DMS53 (cell line): ENCODE results near the gene MYRF.

ENCODE experiments used
- DNase-seq: peaks from one replicate; lab custom pipeline; 2025; lab: John Stamatoyannopoulos, UW

Gene MYRF

GRCh38 chr11:61760946-61761345 is 8.5 kb downstream of the MYRF start:
- no peak for DNase-seq

DNA sequence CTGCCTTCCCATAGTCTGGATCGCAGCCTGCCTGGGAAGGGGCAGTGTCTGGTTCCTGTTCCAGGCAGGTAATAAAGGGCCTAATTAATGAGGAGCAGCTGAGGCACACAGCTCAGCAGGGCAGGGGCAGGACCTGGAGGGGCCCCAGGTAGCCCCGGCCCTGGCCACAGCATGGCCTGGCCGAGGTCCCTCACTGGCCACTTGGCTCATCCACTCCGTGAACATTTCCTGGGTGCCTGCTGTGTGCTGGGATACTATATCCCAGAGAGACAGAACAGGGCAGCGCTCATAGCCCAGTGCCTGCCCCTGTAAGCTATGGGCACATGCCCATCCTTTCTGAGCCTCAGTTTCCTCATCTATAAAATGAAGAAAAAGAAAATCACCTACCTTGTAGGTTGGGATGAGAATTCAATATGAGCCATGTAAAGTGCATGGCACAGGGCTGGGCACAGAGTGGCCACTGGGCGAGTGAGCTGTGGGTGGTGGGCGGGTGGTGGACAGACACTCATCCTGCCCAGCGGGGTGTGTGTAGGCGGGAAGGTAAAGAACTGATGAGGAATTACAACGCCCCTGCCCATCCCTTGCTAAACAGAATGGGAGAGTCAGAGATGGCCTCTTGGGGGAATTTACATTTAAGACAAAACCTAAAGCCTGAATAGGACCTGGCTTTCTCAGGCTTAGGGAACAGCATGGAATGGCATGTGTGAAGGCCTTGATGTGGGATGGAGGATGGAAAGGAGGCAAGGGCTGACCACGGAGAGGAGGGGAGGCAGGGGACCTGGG is 9.2 kb downstream of the MYRF start:
- no peak for DNase-seq

GRCh38 chr11:61762223-61762615 is 9.8 kb downstream of the MYRF start:
- no peak for DNase-seq

DNA sequence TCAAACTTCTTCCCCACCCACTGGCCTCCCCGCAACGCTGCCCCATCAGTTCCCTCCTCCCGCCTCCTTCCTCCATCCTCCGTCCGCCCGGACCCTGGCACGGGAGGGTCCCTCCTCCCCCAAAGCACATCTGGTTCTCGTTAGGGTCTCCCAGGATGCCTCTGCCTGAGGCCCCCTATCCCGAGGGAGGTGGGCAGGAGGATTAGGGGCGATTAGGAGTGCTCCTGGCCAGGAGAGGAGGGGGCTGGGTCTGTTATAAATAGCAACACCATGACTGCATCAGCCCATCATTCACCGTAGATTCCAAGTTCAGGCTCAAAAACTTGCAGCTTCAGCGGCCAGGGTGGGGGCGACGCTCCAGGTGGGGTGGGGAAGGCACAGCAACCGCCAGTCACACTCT is 10.4 kb downstream of the MYRF start:
- DNase-seq = no peak

- DNase-seq = no peak
Measured at GRCh38 chr11:61763930-61764605, 11.6 kb downstream of the MYRF start.

DNA sequence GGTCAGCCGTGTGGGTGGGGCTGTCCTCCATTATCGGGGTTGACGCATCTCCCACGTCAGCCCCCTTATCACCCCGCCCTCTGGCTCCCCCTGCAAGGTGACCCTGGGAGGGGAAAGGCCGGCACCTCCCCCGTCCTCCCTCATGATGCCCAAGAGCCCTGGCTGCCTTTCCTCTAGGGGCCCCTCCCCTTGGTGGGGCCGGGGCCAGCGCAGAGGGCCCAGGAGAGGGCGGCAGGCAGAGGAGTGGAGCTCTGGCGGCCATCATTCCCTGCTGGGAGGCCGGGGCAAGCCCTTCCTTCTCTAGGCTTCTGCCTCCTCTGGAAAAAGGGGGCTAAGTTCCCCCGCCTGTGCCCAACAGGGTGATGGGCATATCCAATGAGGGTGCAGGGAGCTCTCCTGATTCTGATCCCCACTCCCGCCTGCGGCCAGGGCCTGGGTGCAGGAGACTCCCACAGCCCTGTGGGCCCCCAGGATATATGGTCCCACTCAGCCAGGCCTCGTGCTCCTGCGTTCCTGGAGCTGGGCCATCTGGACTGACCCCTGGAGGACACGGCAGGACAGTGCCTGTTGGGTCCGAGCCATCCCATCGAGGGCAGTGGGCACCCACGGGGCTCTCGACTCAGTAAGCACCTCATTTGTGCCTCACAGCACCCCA is 12.3 kb downstream of the MYRF start:
- DNase-seq = no peak

DNA sequence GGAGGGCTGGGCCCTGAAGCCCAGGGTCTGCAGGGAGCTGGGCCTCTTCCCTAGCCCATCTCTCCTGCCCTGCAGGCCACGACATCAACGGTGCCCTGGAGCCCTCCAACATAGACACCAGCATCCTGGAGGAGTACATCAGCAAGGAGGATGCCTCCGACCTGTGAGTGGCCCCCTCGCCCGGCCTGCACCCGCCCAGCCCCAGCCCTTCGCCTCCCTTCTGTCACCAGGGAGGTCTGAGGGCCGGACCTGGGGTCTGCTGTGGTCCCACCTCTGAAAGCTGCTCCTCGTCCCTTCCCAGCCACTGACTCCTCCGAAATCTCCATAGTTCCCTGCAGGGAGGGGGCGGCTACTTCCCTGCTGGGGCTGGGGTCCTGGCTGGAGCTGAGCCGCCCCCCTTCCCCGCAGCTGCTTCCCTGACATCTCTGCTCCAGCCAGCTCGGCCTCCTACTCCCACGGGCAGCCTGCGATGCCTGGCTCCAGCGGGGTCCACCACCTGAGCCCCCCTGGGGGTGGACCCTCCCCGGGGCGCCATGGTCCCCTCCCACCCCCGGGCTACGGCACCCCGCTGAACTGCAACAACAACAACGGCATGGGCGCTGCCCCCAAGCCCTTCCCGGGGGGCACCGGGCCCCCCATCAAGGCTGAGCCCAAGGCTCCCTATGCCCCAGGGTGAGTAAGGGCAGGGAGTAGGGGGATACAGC is 13.3 kb downstream of the MYRF start:
- no peak for DNase-seq

DNA sequence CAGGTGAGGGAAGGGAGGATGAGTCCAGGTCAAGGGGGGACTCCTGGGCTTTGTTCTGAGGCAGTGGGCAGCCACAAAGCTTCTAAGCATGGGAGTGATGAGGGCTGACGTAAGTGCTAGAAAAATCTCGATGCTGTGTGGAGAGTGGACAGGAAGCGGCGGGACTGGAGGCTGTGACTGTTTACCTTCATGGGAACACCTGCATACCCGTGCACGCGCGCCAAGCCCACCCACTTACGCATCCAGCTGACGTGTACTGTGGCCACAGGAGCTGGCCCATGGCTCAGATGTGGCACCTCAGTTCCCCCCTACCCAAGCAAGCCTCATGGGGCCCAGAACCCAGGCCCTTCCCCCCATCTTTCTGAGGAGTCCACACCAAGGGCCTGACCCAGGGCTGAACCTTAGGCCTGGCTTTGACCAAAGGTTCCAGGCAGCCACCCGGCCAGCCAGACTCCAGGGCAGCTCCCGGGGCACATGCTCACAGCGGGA is 14.0 kb downstream of the MYRF start:
- DNase-seq = peak; percentile 61

GRCh38 chr11:61768376-61769076 is 16.1 kb downstream of the MYRF start:
- no peak for DNase-seq

GRCh38 chr11:61769169-61769920 is 16.9 kb downstream of the MYRF start:
- DNase-seq = no peak

DNA sequence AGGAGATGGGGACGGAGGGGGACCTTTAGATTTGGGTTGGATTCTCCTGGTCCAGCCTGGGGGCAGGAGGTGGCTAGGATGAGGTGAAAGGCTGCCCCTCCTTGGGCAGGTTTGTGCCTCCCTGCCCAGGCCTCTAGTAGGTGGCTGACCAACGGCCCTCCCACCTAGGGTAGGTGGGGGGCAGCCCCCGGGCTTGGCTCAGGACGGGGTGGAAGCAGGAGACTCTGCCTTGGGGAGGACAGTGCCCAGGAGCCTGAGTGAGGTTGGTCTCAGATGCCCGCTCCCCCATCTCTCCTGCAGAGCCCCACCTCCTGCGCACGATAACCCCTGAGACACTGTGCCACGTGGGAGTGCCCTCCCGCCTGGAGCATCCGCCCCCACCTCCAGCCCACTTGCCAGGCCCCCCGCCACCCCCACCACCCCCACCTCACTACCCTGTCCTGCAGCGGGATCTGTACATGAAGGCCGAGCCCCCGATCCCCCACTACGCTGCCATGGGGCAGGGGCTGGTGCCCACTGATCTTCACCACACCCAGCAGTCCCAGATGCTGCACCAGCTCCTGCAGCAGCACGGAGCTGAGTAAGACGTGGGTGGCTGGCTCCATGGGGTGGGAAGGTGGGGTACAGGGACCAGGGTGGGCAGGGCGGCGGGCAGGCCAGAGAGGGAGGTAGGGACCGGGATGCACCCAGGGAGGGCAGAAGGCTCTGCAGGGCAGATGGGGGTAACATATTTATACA is 17.7 kb downstream of the MYRF start:
- no peak for DNase-seq

DNA sequence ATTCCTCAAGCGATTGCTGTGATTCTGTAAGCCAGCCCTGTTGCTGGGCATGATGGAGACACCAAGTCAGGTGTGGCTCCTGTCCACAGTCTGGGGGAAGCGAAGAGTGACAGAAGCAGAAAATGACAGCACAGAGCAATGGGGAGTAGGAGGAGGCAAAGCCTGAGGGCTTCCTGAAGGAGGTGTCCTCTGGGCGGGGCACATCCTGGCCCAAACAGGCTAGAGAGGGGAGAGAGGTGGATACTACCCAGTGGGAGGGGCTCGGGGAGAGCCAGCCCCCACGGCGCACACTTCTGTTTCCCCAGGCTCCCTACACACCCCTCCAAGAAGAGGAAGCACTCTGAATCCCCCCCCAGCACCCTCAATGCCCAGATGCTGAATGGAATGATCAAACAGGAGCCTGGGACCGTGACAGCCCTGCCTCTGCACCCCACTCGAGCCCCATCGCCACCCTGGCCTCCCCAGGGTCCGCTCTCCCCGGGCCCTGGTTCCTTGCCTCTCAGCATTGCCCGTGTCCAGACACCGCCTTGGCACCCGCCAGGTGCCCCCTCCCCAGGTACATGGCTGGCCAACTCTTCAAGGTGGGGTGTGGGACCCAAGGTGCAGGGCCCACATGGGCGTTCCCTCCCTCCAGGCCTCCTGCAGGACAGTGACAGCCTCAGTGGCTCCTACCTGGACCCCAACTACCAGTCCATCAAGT is 18.9 kb downstream of the MYRF start:
- no peak for DNase-seq

DNA sequence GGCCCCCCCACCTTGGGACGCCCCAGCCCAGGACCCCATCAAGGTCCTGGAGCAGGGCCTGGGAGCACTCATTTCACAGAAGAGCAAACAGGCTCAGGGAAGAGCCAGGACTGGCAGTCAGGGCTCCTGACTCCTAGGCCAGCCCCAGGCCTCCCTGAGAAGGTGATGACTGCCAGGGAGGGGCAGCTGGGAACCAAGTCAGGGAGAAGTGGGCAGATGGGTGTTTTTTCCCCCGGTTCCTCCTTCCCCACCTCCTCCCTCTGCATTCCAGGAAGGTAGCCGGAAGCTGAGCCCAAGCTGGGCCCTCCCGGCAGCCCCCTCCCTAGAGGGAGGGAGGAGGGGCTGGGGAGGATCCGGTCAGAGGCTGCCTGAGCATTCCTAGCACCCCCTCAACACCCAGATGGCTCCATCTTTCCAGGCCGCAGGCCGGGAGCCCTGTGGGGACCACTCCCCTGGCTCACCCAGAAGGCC is 19.6 kb downstream of the MYRF start:
- DNase-seq = no peak

GRCh38 chr11:61773356-61773755 is 20.9 kb downstream of the MYRF start:
- DNase-seq = no peak

DNA sequence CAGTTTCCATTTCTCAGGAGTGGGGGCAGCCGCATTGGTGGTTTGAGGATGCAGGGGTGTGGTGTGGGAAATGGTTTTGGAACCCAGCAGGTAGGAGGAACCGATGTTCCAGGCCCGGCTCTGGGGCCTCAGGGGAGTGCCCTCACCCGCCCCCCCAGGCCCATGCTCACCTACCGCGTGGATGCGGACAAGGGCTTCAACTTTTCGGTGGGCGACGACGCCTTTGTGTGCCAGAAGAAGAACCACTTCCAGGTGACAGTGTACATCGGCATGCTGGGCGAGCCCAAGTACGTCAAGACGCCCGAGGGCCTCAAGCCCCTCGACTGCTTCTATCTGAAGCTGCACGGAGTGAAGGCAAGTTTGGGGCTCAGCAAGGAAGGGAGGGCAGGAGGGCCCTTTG is 21.4 kb downstream of the MYRF start:
- no peak for DNase-seq

- no peak for DNase-seq
Measured at GRCh38 chr11:61774411-61774810, 22.0 kb downstream of the MYRF start.

DNA sequence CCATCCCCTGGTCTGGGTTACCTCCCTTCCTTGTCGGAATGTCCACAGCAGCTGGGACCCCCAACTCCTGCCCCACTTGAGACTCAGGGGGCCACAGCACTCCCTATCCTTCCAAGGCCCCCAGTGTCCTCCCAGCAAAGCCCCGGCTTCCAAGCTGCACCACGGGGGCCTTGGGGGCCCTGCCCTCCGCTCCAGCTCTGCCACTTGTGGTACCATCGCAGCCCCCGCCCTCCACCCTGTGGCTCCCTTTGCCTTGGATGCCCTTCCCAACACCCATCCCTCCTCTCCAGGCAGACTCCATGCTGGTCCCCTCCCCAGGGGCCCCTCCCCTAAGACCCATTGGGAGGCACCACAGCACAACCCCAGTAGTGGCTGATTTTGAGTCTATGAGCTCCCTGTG is 22.7 kb downstream of the MYRF start:
- no peak for DNase-seq

DNA sequence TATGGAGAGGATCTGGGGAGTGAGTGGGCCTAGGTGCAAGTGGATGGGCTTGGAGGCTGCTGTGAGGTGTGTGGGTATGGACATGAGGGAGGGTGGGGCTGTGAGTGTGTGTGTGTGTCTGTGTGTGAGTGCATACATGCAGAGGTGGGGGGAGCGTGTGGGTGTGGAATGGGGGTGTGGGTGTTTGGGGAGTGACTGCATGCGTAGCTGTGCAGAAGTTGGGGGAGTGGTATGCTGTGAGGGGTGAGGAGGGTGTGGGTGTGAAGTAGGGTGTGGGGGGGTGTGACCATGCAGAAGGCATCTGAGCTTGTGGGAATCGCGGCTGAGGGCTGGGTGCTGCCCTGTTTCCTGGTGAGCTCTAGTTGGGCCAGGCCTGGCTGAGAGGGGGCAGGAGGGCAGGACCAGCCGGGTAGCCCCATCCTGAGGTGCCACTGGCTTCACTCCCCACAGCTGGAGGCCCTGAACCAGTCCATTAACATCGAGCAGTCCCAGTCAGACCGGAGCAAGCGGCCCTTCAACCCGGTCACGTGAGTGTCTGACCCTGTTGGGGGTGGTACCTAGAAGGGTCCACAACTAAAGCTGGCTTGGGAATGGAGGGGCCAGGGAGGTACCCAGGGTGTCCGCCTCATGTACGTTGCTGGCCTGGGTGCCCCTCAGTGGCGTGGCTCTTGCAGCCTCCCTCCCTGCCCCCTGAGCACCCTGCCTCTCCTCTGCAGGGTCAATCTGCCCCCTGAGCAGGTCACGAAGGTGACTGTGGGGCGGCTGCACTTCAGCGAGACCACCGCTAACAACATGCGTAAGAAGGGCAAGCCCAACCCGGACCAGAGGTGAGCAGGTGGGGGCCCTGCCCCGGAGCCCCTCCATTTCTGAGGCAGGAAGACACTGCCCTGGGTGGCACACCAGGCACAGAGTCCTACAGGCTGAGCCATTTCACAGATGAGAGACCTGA is 23.4 kb downstream of the MYRF start:
- DNase-seq = no peak
